DOHH2 (cell line): ENCODE data around the gene COLEC12.

ENCODE experiments used
- EZH2phosphoT487 ChIP-seq: fragments of 200-600 bp; sonication (generic); IDR thresholded peaks from 2 replicates; pipeline ENCODE4 v1.6.1; 2017; ENCODE audit warnings: borderline replicate concordance, mild to moderate bottlenecking, antibody characterized with exemption, low read length, moderate library complexity, mixed read lengths
- TF ChIP-seq, protein P1 (sequence below): fragments of 200-600 bp; sonication (generic); IDR thresholded peaks from one replicate; pipeline ENCODE4 v1.5.1; 2014; ENCODE audit warnings: antibody characterized with exemption, mild to moderate bottlenecking, low read depth, low read length; ENCODE audit not compliant: poor library complexity, severe bottlenecking

DNA sequence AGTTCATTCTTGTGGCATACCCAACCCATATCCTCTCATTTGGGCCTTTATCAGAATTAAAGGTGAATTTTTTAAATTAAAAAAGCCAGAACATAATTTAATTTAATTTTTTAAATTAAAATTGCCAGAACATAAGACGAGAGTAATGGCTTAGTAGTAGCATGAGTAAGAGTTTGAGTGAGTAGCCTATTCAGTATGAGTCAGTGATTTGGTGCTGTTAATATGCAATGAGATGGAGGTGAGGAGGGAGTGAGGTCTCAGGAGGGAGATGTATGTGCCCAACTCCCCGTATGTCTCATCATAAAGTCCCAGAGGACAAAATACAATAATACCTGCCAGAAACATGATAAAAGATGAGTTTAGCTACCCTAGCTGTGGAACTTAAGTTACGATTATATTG lies 117.4 kb downstream of the COLEC12 start:
- TF ChIP-seq, protein P1, sequence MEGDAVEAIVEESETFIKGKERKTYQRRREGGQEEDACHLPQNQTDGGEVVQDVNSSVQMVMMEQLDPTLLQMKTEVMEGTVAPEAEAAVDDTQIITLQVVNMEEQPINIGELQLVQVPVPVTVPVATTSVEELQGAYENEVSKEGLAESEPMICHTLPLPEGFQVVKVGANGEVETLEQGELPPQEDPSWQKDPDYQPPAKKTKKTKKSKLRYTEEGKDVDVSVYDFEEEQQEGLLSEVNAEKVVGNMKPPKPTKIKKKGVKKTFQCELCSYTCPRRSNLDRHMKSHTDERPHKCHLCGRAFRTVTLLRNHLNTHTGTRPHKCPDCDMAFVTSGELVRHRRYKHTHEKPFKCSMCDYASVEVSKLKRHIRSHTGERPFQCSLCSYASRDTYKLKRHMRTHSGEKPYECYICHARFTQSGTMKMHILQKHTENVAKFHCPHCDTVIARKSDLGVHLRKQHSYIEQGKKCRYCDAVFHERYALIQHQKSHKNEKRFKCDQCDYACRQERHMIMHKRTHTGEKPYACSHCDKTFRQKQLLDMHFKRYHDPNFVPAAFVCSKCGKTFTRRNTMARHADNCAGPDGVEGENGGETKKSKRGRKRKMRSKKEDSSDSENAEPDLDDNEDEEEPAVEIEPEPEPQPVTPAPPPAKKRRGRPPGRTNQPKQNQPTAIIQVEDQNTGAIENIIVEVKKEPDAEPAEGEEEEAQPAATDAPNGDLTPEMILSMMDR: no peak
- TF ChIP-seq EZH2phosphoT487: no peak
